Measurements from ENCODE around the gene PRKD2. TPM values are rescaled to one million over a fixed set of nuclear protein-coding genes. Genes with fewer than 3 reads are reported as not detected.
"Not testable (repeated sequence)": the region's sequence is repeated elsewhere in the genome, so short reads cannot be mapped to it uniquely, and the experiment has no call there.

Gene PRKD2
- total RNA-seq, 1 donor from 2014 or later = 56.8 TPM

DNA sequence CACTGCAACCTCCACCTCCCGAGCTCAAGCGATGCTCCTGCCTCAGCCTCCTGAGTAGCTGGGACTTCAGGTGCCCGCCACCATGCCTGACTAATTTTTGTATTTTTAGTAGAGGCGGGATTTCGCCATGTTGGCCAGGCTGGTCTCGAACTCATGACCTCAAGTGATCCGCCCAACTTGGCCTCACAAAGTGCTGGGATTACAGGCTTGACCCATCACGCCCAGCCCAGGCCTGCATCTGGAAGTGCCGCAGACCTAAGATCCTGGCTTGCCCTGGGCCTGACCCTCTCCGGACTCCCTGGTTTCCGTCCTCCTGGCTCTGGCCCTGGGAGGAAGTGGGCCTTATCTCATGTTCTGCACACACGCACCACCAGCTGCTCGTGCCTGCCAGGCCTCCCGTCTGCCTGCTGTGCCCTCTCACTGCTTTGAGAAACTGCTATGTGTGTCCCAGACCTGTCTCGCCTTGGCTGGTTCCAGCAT is 87.3 kb downstream of the PRKD2 start:
- TF ChIP-seq, protein P1, sequence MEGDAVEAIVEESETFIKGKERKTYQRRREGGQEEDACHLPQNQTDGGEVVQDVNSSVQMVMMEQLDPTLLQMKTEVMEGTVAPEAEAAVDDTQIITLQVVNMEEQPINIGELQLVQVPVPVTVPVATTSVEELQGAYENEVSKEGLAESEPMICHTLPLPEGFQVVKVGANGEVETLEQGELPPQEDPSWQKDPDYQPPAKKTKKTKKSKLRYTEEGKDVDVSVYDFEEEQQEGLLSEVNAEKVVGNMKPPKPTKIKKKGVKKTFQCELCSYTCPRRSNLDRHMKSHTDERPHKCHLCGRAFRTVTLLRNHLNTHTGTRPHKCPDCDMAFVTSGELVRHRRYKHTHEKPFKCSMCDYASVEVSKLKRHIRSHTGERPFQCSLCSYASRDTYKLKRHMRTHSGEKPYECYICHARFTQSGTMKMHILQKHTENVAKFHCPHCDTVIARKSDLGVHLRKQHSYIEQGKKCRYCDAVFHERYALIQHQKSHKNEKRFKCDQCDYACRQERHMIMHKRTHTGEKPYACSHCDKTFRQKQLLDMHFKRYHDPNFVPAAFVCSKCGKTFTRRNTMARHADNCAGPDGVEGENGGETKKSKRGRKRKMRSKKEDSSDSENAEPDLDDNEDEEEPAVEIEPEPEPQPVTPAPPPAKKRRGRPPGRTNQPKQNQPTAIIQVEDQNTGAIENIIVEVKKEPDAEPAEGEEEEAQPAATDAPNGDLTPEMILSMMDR (conservative IDR thresholded peaks at IDR 0.05) = no peak
- Mint-ChIP-seq H3K27ac (no peak overlapping the region), H3K4me3 (no peak overlapping the region)

DNA sequence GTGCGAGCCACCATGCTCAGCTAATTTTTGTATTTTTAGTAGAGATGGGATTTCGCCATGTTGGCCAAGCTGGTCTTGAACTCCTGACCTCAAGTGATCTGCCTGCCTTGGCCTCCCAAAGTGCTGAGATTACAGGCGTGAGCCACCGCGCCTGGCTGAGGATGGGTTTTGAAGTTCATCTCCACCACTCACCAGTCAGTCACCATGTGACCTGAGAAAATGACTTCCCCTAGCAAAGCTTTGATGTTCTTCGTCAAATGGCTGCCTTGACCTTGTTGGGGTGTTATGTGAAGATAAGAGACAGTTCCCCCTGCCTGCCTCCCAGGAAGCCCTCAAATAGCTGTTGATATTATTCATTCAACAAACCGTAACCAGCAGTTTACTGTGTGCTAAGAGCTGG is 87.9 kb downstream of the PRKD2 start:
- not testable (repeated sequence) for H3K9me3 Mint-ChIP-seq; DNase-seq (ENCODE audit: extremely low spot score, unreplicated experiment); H3K36me3 Mint-ChIP-seq; H3K4me3 Mint-ChIP-seq; H3K27ac Mint-ChIP-seq
- H3K4me1 Mint-ChIP-seq (ENCODE audit: unreplicated experiment) = peaks cover 22% of the 10 kb centered on the region
- peaks cover 19% of the 10 kb centered on the region for H3K27me3 Mint-ChIP-seq

More for the DNA sequence above, 87.3 kb downstream of the PRKD2 start:
- Mint-ChIP-seq H3K27me3 (peaks cover 22% of the 10 kb centered on the region), H3K4me1 (ENCODE audit: unreplicated experiment) (peaks cover 22% of the 10 kb centered on the region), H3K36me3 (no peaks in the 10 kb centered on the region), H3K9me3 (no peaks in the 10 kb centered on the region)
- no peak for DNase-seq (ENCODE audit: extremely low spot score, unreplicated experiment)

DNA sequence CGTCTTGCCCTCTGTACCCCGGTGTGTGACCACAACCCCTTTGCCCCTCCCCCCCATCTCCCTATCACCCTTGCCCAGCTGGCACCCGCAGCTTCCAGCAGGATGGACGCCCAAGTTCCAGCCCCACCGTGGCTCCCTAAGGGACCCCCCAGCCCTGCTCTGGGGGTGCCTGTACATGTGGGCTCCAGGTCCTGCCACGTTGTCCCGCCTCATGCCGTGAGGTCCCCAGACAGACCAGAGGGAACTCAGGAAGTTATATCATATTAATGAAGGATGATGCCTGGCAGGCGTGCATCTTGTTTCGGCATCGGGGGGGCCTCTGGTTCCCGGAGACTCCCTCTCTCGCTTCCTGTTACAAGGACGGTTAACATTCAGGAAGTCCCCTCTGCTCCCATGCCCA is 90.5 kb downstream of the PRKD2 start:
- TF ChIP-seq, protein P1 (conservative IDR thresholded peaks at IDR 0.05) = no peak
- H3K4me3 Mint-ChIP-seq = no peak overlapping the region
- DNase-seq (ENCODE audit: extremely low spot score, unreplicated experiment) = no peak
- no peaks in the 10 kb centered on the region for H3K9me3 Mint-ChIP-seq
- H3K27me3 Mint-ChIP-seq = peaks cover under 1% of the 10 kb centered on the region
- peaks cover 9% of the 10 kb centered on the region for H3K4me1 Mint-ChIP-seq (ENCODE audit: unreplicated experiment)
- no peak overlapping the region for H3K27ac Mint-ChIP-seq
- H3K36me3 Mint-ChIP-seq = no peaks in the 10 kb centered on the region

DNA sequence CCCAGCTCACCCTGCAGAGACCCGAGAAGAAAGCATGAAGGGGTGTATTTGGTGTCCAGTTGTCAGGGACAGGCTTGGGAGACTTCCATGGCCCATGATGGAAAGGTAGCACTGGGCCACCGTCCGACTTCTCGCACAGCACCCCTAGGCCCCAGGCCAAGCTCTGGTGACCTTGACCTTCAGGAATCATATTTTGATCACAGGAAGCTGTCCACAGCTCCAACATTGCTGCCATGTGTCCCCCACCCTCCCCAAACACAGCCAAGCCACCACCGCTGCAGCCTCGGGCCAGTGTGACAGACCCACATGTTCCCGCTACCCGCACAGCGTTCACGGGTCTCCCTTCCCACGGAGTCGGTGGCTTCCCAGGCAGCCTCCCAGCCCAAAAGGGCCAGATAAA is 91.2 kb downstream of the PRKD2 start:
- no peak for DNase-seq (ENCODE audit: extremely low spot score, unreplicated experiment)
- H3K9me3 Mint-ChIP-seq = no peaks in the 10 kb centered on the region
- no peak overlapping the region for H3K4me3 Mint-ChIP-seq
- H3K27me3 Mint-ChIP-seq = no peaks in the 10 kb centered on the region
- H3K27ac Mint-ChIP-seq = no peak overlapping the region
- TF ChIP-seq, protein P1 (conservative IDR thresholded peaks at IDR 0.05) = no peak
- H3K4me1 Mint-ChIP-seq (ENCODE audit: unreplicated experiment) = peaks cover 4% of the 10 kb centered on the region
- no peaks in the 10 kb centered on the region for H3K36me3 Mint-ChIP-seq

DNA sequence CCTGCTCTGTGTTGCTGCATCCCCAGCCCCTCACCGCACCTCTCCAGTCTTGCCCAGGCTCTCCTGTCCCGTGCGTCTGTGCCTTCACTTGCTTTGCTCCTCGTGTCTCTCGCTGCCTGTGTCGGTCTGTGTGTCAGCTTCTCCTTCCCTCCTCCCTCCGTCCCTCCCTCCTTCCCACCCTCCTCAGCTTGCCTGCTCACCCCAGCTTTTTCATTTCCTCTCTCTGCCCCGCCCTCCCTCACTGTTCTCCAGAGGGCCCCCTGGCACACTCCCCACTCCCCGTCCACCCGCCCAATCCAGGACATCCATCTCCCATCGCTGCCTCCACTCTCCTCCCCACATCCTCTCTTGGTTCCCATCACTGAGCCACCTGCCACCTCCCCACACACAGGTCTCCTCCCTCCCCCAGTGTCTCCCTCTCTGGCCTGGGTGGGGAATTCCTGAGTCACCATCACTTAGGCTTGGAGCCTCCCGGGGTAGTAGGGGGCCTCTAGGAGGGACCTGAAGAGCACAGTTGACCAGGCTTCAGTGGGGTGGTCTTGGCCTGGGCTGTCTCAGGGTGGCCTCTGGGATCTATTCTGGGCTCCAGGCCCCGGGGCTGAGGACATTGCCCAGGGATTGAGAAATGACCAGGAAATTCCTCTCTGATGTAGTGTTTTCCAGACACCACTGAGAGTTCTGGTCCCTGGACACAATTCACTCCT is 91.8 kb downstream of the PRKD2 start, which contains the start of gene PTGIR:
PTGIR (minus strand) TSS at position 132 of the 704 bp plus-strand sequence. CDS start 864 bp downstream, outside the sequence.
- Mint-ChIP-seq H3K4me1 (ENCODE audit: unreplicated experiment) (peaks cover 4% of the 10 kb centered on the region), H3K27ac (peak within 1 kb of the TSS; percentile 26), H3K36me3 (no peaks in the 10 kb centered on the region), H3K4me3 (no peak within 1 kb of the TSS), H3K9me3 (no peaks in the 10 kb centered on the region), H3K27me3 (no peaks in the 10 kb centered on the region)
- TF ChIP-seq, protein P1 (conservative IDR thresholded peaks at IDR 0.05) = no peak
- no peak for DNase-seq (ENCODE audit: extremely low spot score, unreplicated experiment)

Small RNAs within 50 kb of the gene (microRNA-seq; reads per million reads assigned to microRNA genes)
- 1.1 reads per million for gene MIR320E

Other genes with a start within 250 kb of the PRKD2 start
- 6.7 and 21.9 TPM in 2 replicates for gene PNMA8A, start 245.6 kb downstream of the PRKD2 start, total RNA-seq (ENCODE audit: low replicate concordance)
- 0.17 and 2.4 TPM in 2 replicates for gene PNMA8B, start 221.2 kb downstream of the PRKD2 start, total RNA-seq (ENCODE audit: low replicate concordance)
- gene CALM3, start 115.8 kb downstream of the PRKD2 start, total RNA-seq (ENCODE audit: low replicate concordance) = 315 and 335 TPM in 2 replicates
- 0.46 TPM in 1 of 2 replicates, not detected in the other for gene PTGIR, start 92.0 kb downstream of the PRKD2 start, total RNA-seq (ENCODE audit: low replicate concordance)
- 2.4 TPM in 1 of 2 replicates, not detected in the other for gene GNG8, start 80.9 kb downstream of the PRKD2 start, total RNA-seq (ENCODE audit: low replicate concordance)
- gene DACT3, start 55.9 kb downstream of the PRKD2 start, total RNA-seq (ENCODE audit: low replicate concordance) = 1.3 and 24.5 TPM in 2 replicates
- 24.2 and 38.4 TPM in 2 replicates for gene FKRP, start 28.9 kb upstream of the PRKD2 start, total RNA-seq (ENCODE audit: low replicate concordance)
- gene STRN4, start 29.3 kb upstream of the PRKD2 start, total RNA-seq (ENCODE audit: low replicate concordance) = 83.4 and 105 TPM in 2 replicates
- gene SLC1A5, start 71.5 kb upstream of the PRKD2 start, total RNA-seq (ENCODE audit: low replicate concordance) = 91.4 and 137 TPM in 2 replicates
- 128 and 135 TPM in 2 replicates for gene AP2S1, start 133.7 kb upstream of the PRKD2 start, total RNA-seq (ENCODE audit: low replicate concordance)
- 54.1 and 72.3 TPM in 2 replicates for gene ARHGAP35, start 143.9 kb upstream of the PRKD2 start, total RNA-seq (ENCODE audit: low replicate concordance)

Data from type B pancreatic cell (in vitro differentiated cells).